GM19193 (cell line): ENCODE measurements around the gene PACSIN3.

Experiments
- POLR2A ChIP-seq: IDR thresholded peaks from 4 replicates; pipeline ENCODE4 v1.6.1; 2011; ENCODE audit not compliant: insufficient read depth, insufficient read length; ENCODE audit errors: extremely low read depth

Gene PACSIN3

DNA sequence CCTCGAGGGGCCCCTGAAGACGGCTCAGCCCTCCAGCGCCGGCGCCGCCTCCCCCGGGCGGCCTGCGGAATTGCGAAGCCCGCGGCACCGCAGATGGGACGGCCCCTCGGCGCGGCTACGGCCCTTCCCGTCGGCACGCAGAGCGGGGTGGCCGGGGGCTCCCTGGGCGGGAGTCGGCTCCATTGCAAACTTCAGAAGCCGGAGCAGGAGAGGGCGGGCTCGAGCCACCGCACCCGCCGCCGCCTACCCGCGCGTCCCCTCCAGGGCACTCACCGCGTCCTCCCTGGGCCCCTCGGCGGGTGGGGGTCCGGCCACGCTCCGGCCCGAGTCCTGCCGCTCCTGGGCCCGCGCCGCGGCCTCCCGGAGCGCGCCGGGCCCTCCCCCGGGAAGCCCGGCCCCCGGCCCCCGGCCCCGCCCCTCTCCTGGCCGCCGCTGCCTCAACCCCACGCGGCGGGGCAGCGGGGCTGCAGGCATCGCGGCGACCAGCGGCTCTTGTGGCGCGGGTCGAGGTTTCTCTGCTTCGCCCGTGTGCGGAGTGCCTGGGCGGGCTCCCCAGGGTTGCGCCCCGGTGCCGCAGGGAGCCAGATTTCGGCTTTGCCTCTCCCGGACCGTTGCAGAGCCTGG lies at the start of gene PACSIN3:
PACSIN3 (minus strand) TSS at position 359 of the 624 bp plus-strand sequence. CDS start 3,707 bp downstream, outside the sequence.
- no peak for TF ChIP-seq POLR2A

DNA sequence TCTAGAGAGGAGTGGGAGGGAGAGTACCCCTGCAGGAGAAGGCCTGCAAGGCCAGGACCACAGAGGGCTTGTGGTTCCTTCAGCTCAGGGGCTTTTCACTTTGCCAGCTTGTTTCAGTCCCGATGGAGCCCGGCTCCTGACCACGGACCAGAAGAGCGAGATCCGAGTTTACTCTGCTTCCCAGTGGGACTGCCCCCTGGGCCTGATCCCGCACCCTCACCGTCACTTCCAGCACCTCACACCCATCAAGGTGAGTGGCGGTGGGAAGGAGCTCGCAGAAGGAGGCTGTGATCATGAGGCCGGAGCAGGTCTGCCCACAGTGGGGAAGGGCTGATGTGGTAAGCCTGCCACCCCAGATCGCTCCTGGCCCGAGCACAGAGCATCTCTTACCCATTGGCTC lies 48.9 kb upstream of the PACSIN3 start:
- no peak for TF ChIP-seq POLR2A

DNA sequence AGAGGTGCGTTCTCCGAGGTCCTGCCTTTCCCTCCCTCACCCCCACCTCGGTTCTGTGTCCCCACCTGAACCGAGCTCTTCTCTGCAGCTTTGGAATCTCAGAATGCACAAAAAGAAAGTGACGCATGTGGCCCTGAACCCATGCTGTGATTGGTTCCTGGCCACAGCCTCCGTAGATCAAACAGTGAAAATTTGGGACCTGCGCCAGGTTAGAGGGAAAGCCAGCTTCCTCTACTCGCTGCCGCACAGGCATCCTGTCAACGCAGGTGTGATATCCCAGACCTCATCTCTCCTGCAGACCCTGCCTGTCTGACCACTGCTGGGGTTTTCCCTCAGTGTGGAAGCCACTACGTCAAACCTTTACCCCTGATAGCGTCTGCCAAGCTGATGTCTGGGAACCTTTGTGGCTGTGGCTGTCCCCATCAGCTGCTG lies 48.5 kb upstream of the PACSIN3 start:
- no peak for TF ChIP-seq POLR2A

DNA sequence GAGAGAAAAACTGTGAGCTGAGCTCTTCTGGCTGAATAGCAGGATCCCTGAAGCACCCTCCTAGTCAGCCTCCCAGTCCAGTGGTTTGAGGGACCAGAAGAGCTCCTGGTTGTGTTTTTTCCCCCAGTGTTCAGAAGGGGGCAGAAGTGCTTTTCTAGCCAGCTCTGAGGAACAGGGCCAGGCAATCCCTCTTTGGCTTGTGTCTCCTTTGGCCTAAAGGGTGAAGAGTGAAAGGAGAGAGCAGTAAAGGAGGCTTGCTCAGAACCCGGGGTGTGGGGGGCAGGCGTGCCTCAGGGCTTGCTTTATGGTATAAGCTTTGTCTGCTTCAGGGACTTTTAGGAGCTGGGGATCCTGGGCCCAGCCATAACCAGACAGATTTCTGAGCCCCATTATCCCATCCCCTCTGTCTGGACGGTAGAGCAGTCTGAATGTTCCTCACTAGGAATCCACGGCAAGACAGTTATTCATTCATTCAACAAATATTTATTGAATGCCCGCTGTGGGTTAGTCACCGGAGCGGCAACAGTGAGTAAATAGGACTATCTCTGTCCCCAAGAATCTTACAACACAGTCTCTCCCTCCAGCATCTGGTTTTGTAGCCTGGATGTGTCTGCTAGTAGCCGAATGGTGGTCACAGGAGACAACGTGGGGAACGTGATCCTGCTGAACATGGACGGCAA lies 47.9 kb upstream of the PACSIN3 start:
- no peak for TF ChIP-seq POLR2A

DNA sequence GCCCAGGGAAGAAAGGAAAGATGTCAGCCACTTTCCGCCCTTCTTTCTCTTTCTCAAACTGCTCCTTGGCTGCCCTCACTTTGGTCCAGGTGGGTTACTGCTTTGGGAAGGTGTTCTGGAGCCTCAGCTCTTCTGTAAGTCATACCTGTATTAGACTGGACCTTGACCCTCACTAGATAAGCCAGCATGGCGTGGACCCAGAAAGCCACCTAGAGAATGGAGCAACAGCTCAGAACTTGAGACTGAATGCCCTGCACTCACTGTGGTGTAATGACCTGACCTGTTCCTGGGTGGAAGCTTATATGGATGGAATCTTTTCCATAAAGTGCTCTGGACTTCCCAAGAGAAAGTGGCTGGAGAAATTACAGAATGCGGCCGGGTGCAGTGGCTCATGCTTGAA lies 46.8 kb upstream of the PACSIN3 start:
- TF ChIP-seq POLR2A = no peak

DNA sequence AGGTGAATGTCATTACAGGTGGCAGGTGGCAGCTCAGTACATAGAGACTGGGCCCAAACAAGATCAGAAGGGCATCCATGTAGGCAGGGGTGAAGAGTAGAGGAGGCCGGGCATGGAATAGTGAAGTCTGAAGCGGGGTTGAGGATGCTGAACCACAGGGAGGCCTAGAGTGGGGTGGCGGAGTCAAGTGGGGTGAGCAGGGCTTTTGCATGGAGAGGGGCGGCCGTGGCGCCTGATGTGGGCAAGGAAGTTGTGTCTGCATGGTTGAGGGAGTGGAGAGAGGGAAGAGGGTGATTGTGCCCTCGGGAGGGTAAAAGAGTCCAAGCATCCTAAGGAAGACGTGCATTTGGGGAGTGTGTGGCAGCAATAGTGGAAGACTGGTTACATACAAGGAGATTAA lies 42.9 kb upstream of the PACSIN3 start:
- no peak for TF ChIP-seq POLR2A

DNA sequence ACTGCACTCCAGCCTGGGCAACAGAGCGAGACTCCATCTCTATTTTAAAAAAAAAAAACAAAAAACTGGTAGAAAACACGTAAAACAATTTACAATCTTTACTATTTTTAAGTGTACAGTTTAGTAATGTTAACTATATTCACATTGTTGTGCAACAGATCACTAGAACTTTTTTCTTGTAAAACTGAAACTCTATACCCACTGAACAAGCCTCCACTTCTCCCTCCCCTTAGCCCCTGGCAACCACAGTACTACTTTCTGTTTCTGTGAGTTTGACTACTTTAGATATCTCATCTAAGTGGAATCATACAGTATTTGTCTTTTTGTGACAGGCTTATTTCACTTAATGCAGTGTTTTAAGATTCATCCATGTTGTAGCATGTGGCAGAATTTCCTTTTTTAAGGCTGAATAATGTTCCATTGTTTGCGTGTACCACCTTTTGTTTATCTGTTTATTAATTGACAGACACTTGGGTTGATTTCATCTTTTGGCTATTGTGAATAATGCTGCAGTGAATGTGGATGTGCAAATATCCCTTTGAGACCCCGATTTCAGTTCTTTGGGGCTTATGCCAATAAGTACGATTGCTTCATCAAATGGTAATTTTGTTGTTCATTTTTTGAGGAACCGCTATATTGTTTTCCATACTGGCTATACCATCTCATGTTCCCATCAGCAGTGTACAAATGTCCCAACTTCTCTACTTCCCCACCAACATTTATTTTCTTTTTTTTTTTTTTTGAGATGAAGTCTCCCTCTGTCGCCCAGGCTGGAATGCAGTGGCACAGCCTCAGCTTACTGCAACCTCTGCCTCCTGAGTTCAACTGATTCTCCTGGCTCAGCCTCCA lies 39.5 kb upstream of the PACSIN3 start:
- no peak for TF ChIP-seq POLR2A

DNA sequence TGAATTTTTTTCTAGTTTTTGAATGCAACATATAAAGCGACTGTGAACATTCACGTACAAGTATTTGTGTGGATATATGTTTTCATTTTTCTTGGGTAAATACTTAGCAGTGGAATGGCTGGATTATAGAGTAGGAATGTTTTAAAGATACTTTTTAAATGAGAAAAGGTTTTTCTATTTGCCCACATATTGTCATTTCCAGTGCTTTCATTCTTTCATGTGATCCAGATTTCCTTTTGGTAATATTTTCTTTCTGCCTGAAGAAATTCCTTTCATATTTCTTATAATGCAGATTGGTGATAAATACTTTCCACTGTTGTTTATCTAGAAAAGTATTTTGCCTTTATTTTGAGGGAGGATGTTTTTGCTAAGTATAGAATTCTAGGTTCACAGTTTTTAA lies 36.5 kb upstream of the PACSIN3 start:
- no peak for TF ChIP-seq POLR2A

DNA sequence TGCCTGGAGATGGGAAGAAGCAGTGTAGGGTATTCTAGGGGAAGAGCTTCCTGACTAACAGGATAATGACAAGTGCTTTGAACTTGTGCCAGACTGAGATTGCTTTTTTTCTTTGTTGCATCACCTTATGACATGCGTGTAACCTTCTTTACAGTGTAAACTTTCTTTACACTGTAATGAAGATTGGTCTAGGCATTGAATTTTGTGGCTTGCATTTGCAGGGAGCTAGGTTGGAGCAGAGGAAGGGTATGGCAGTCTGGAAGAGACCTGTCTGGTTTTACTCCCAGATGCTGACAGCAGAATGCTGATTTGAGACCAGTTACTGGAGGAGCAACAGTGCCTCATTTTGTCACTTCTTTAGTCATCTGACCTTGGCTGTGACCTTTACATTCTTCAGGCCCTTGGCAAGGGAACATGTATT lies 34.2 kb upstream of the PACSIN3 start:
- TF ChIP-seq POLR2A = no peak

DNA sequence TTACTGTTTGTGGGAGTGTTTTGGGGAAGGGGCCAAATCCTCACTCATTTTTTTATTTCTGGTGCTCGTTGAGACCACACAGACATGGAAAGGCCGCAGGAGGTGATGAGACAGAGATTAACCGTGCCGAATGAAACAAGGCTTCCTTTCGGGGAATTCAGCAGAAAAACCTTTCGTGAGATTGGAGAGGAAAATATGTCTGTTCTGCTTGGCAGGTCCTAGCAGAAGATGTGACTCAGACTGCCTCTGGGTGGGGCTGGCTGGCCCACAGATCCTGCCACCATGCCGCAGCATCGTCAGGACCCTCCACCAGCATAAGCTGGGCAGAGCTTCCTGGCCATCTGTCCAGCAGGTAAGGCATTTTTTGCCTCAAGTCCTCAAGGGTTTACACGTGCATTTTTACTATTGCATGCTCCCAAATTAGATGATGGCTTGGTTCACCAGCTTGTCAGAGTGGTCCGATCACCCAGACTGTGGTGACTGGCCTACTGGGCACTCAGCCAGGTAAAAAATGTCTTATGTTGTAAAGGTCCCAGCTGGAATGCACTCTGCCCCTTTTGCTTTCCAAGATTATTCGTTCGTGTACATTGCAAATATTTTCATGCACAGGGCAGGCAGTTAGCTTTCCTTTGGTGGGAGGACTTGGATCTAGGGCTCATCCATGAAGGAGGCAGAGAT lies 30.0 kb upstream of the PACSIN3 start:
- peak; percentile 65 for TF ChIP-seq POLR2A

DNA sequence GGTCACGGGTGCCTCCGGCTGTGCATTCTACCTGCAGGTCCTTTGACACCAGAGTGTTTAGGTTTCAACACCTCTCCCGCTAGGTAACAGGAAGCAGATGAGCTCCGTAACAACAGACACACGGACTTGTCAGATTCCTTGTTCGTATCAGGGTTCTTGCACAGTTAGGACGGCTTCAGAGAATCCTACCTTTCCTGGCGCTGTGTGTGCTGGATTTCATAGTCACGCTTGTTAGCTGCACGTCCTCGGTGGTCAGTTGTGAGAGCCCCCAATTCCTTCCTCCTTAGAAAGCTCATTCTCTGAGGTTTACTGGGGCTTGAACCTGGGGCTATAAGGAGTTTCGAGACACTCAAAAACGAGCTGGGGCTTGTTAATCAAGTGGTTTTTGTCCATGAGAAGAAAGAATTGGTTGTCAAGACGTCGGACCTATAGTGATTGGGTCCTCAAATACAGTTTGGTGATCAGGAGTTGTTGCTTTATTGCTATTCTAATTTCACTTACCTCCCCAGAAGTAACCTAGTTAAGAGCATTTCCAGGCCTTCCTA lies 29.2 kb upstream of the PACSIN3 start:
- no peak for TF ChIP-seq POLR2A

DNA sequence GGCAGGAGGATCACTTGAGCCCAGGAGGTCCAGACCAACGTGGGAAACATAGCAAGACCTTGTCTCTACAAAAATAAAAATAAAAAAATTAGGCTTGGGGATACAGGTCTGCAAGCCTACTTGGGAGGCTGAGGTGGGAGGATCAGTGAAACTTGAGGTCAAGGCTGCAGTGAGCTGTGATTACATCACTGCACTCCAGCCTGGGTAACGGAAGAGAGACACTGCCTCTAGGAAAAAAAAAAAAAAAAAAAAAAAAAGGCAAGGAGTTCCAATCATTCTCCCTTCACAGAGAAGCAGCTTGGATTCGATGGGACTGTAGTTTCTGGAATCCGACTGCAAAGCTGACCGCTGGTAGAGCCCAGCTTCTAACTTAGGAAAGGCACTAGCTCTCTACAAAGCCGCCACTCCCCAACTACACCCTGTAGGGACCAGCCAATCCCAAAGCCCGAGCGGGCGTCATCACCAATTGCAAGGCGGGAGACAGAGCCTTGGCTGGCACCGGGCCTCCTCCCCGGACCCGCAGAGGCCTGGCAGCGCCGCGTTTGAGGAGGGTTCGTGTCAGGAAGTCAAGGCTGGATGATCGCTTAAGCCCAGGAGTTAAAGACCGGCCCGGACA lies 27.8 kb upstream of the PACSIN3 start:
- no peak for TF ChIP-seq POLR2A

DNA sequence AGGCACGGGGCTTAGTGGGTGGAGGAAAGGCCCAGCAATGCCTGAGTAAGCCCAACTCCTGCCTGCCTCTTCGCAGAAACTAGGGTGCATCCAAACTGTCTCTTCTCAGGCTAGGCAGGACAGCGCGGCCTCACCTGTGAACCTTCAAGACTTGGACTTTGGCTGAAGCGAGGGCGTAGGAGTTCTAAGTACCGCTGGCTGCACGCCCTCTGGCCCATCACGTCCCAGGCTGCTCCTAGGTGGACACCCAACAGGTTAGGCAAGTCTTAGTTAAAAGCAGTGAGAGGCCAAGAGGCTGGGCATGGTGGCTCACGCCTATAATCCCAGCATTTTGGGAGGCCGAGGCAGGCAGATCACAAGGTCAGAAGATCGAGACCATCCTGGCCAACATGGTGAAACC lies 26.7 kb upstream of the PACSIN3 start:
- TF ChIP-seq POLR2A = no peak

DNA sequence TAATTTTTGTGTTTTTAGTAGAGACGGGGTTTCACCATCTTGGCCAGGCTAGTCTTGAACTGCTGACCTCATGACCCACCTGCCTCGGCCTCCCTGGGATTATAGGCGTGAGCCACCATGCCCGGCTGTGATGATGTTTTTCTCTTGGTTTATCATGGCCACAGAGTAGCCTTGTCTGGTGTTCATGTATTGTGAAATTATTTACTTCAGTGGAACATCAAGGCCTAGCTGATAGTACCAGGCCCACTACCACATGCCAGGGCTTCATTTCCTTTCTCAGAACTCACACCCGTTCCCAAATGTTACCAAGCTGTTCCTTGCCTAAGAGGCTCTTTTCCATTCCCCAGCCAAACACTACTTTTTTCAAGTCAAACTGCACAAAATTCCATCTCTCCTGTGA lies 22.4 kb upstream of the PACSIN3 start:
- no peak for TF ChIP-seq POLR2A
